Measurements from ENCODE around the gene SETDB2.

SETDB2 gene

DNA sequence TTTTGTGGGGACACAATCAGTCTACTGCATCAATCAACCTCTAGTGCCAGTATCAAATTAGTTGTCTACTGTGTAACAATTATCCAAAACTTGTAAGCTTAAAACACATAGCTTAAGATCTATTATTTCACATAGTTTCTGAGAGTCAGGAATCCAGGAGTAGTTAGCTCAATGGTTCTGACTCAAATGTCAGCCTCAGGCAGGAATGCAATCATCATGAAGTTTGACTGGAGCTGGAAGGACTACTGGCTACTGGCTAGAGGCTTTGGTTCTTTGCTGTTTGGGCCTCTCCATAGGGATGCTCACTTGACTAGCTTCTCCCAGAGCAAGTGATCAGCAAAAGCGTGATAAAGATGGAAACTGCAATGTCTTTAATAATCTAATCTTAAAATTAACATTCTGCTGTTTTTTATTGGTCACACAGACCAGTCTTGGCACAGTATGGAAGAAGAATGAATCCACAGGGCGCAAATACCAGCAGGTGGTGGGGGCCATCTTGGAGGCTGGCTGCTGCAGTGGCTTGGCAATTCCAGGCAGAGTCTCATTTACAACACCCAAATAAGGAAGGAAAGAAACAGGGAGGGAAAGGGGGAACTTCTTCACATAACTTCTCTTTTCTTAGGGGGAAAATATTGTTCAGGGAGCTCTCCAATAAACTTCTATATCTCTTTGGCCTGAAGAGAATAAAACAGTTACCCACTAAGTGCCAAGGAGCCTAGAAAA lies 15.9 kb upstream of the SETDB2 start:
- in situ Hi-C loops (cut with HindIII; ENCODE audit: low sequenced_read_pairs) = no loop called here

DNA sequence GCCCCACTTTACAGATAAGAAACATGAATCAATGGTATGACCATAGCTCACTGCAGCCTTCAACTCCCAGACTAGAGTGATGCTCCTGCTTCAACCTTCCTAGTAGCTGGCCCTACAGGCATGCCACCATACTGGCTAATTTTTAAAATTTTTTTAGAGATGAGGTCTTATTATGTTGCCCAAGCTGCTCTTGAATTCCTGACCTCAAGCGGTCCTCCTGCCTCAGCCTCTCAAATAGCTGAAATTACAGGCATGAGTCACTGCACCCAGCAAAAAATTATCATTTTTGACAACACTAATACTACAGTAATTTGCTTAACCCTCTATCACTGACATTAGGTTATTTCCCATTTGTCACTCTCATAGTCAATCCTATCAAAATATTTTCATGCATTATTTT lies 15.0 kb upstream of the SETDB2 start:
- in situ Hi-C loops (cut with HindIII; ENCODE audit: low sequenced_read_pairs) = no loop called here

GRCh38 chr13:49435992-49436391 lies 8.1 kb upstream of the SETDB2 start:
- in situ Hi-C loops (cut with HindIII; ENCODE audit: low sequenced_read_pairs) = no loop called here

DNA sequence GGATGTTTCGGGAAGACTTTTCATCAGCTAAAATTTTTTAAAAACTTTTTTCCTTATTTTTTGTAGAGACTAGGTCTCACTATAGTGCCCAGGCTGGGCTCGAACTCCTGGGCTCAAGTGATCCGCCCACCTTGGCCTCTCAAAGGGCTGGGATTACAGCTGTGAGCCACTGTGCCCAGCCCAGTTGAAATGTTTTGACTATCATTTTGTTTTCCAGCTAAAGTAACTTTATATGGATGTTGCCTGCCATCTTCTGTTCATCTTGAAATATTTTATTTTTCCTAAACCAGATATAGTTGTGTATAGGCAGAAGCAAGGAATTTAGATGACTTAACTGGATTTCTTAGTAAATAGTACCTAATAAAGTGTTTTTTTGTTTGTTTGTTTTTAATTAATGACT lies 7.2 kb upstream of the SETDB2 start:
- in situ Hi-C loops (cut with HindIII; ENCODE audit: low sequenced_read_pairs) = no loop called here

GRCh38 chr13:49437705-49438104 lies 6.4 kb upstream of the SETDB2 start:
- in situ Hi-C loops (cut with HindIII; ENCODE audit: low sequenced_read_pairs) = no loop called here

GRCh38 chr13:49439609-49440008 lies 4.5 kb upstream of the SETDB2 start:
- in situ Hi-C loops (cut with HindIII; ENCODE audit: low sequenced_read_pairs) = no loop called here

GRCh38 chr13:49441312-49441711 lies 2.8 kb upstream of the SETDB2 start:
- in situ Hi-C loops (cut with HindIII; ENCODE audit: low sequenced_read_pairs) = no loop called here

GRCh38 chr13:49441846-49442245 lies 2.2 kb upstream of the SETDB2 start:
- in situ Hi-C loops (cut with HindIII; ENCODE audit: low sequenced_read_pairs) = no loop called here

DNA sequence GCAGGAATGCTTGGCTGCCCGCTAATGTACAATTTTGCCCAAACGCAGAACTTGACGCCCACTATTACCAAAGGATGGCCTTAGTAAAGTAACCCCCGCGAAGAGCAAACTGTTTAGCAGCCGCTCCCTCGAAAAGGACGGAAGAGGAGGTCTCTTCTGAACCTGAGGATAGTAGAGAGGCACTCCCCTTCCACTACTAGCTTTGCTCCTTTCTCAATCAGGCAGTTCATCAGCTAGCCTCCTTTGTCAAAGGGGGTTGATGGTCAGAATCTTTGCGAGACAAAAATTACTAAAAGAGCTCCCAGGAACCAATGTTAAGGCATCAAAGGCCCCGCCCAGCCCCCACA lies 744 bp upstream of the SETDB2 start:
- in situ Hi-C loops (cut with HindIII; ENCODE audit: low sequenced_read_pairs) = no loop called here

DNA sequence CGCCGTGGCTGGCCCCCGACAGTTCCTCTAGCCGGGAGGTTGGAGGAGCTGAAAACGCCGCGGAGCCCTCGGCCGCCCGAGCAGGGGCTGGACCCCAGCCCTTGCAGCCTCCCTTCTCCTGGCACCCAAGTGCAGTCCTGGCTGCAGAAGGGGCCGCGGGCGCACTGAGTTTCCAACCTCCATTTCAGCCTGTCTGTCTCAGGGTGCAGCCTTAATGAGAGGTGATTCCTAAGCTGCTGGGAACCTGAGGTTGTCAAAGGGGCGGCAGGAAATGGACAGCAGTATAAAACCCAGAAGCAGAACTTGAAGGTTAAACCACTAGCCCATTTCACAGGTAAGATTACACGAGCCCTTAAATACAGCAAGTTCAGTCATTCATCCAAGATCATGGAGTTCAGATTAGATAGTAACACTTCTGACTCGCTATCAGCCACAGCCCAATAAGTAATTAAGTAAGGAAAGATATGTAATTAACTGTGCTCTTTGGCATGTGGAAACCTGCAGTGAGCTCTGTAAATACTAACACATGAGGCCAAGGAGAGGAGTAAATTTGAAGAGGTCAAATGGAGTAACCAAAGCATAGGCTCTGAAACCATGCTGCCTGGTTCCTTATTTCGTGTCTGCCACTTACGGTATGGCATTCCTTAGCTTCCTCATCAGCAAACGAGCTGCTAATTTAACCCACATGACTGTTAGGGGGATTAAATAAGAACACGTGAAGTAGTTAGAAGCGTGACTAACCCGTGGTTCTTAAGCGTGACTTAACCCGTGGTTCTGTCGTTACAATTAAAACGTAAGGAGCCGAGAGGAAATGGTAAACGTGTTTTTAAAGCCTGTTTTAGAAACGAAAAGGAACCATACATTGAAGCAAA lies 686 bp downstream of the SETDB2 start:
- in situ Hi-C loops (cut with HindIII; ENCODE audit: low sequenced_read_pairs) = loop anchor here (5.0 kb wide), 1 partner anchor 48 kb away; no protein-coding TSS in a partner anchor

- in situ Hi-C loops (cut with HindIII; ENCODE audit: low sequenced_read_pairs) = loop anchor here (5.0 kb wide), 1 partner anchor 46 kb away; no protein-coding TSS in a partner anchor
These were observed 2.4 kb downstream of the SETDB2 start for GRCh38 chr13:49446473-49446872.

GRCh38 chr13:49448753-49449152 lies 4.7 kb downstream of the SETDB2 start:
- in situ Hi-C loops (cut with HindIII; ENCODE audit: low sequenced_read_pairs) = loop anchor here (5.0 kb wide), 1 partner anchor 44 kb away; no protein-coding TSS in a partner anchor

DNA sequence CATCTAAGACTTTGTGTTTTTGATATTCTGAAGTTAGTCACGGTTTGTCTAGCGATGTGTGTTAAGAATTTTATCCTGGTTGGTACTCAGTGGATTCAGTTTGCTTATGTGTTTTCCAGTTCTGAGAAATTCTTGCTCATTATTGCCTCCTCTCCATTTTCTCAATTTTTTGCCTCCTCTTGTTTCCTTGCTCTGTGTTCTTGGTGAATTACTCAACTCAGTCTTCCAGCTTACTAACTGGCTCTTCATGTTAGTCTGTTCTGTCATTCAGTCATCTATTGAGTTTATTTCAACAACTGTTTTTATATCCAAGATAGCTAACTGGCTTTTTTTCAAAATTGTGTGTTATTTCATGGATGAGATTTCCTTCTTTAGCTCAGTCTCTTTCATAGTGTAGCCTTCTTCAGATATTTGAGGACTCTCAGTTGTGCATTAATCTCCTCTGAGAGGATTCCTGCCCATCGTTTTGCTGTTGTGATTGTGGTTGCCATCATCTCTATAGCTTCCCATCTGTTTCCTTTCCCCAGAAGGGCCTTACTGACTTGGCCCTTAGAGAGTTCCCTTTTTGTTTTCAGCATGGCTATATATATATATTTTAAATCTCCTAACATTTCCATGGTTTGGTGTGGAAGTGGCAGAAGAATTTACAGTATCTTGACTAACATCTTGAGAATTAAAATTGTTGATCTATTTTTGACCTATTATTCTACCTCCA lies 6.2 kb downstream of the SETDB2 start:
- in situ Hi-C loops (cut with HindIII; ENCODE audit: low sequenced_read_pairs) = no loop called here

- in situ Hi-C loops (cut with HindIII; ENCODE audit: low sequenced_read_pairs) = no loop called here
These were observed 8.8 kb downstream of the SETDB2 start for GRCh38 chr13:49452725-49453457.

- in situ Hi-C loops (cut with HindIII; ENCODE audit: low sequenced_read_pairs) = no loop called here
These were observed 9.4 kb downstream of the SETDB2 start for GRCh38 chr13:49453465-49453864.

GRCh38 chr13:49454388-49455006 lies 10.4 kb downstream of the SETDB2 start:
- in situ Hi-C loops (cut with HindIII; ENCODE audit: low sequenced_read_pairs) = loop anchor here (5.0 kb wide), 1 partner anchor 73 kb away; no protein-coding TSS in a partner anchor

GRCh38 chr13:49455007-49455398 lies 10.9 kb downstream of the SETDB2 start:
- in situ Hi-C loops (cut with HindIII; ENCODE audit: low sequenced_read_pairs) = loop anchor here (5.0 kb wide), 1 partner anchor 72 kb away; no protein-coding TSS in a partner anchor

- in situ Hi-C loops (cut with HindIII; ENCODE audit: low sequenced_read_pairs) = loop anchor here (5.0 kb wide), 1 partner anchor 71 kb away; no protein-coding TSS in a partner anchor
These were observed 12.1 kb downstream of the SETDB2 start for GRCh38 chr13:49456156-49456555.

DNA sequence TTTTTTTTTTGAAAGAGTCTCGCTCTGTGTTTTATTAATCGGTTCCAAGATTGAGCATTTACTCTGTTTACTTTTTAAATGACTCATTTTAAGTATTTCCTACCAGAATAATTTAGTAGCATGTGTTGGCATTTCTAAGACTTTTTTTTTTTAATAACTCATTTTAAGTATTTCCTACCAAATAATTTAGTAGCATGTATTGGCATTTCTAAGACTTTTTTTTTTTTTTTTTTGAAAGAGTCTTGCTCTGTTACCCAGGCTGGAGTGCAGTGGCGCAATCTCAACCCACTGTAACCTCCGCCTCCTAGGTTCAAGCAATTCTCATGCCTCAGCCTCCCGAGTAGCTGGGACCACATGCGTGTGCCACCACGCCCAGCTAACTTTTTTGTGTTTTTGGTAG lies 13.1 kb downstream of the SETDB2 start:
- in situ Hi-C loops (cut with HindIII; ENCODE audit: low sequenced_read_pairs) = loop anchor here (5.0 kb wide), 1 partner anchor 70 kb away; no protein-coding TSS in a partner anchor

DNA sequence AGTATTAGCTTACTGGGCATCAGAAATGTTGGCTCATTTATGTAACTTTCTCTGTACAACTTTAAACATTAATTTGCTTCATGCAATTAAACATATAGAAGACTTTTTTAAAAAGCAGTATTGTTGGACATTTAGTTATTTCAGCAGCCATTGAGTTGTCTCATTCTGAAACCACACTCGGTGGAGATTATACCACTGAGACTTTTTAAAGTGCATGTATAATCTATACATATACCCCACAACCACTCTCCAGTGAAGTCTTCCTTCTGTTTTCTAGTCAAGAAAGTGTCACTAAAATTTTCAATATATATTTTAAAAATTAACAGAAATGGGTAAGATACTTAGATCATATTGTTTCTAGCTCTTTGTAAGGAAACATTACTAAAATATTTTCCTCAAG lies 15.5 kb downstream of the SETDB2 start:
- in situ Hi-C loops (cut with HindIII; ENCODE audit: low sequenced_read_pairs) = loop anchor here (5.0 kb wide), 1 partner anchor 68 kb away; no protein-coding TSS in a partner anchor

All from endothelial cell of hepatic sinusoid (primary cell).